SJSA1 (cell line): ENCODE data around the gene PHLDA1. TPM values are rescaled to one million over a fixed set of nuclear protein-coding genes. Genes with fewer than 3 reads are reported as not detected.
"Not testable (repeated sequence)": the region's sequence is repeated elsewhere in the genome, so short reads cannot be mapped to it uniquely, and the experiment has no call there.

Source experiments
- DNase-seq, 2 experiments: peaks; one replicate each; pipeline ENCODE4 v3.0.0-alpha.2; 2015 to 2020; ENCODE audit warnings: low spot score in 2 of 2, low read depth in 1 of 2
- H3K27ac ChIP-seq: fragments of 250-450 bp; sonication (Bioruptor Pico); 2 replicates; pipeline ENCODE4 v1.5.1; 2020; ENCODE audit warnings: mild to moderate bottlenecking, moderate library complexity
- H3K27me3 ChIP-seq: fragments of 250-450 bp; sonication (Bioruptor Pico); replicated peaks from 2 replicates; pipeline ENCODE4 v1.5.1; 2020; ENCODE audit warnings: mild to moderate bottlenecking, moderate library complexity
- H3K36me3 ChIP-seq: fragments of 250-450 bp; sonication (Bioruptor Pico); 2 replicates; pipeline ENCODE4 v1.5.1; 2020; ENCODE audit warnings: mild to moderate bottlenecking
- H3K4me1 ChIP-seq: fragments of 250-450 bp; sonication (Bioruptor Pico); replicated peaks from 2 replicates; pipeline ENCODE4 v1.6.1; 2021; ENCODE audit warnings: mild to moderate bottlenecking
- H3K4me3 ChIP-seq: fragments of 250-450 bp; sonication (Bioruptor Pico); 2 replicates; pipeline ENCODE4 v1.5.1; 2020; ENCODE audit warnings: mild to moderate bottlenecking
- H3K9me3 ChIP-seq: fragments of 250-450 bp; sonication (Bioruptor Pico); replicated peaks from 2 replicates; pipeline ENCODE4 v1.5.1; 2020; ENCODE audit warnings: mild to moderate bottlenecking
- total RNA-seq: library from RNA; depleted of rRNA; stranded (reverse); fragments of >200 nt; shearing (Covaris generic); gene quantifications from 2 replicates; pipeline ENCODE4 v1.2.3, GENCODE V29; 2014

PHLDA1 gene
- total RNA-seq, 1 experiment from 2014 or later: 23.6 TPM

- H3K27ac ChIP-seq: no peak overlapping the region
- no peak overlapping the region for H3K4me3 ChIP-seq
- DNase-seq: no peak
- H3K36me3 ChIP-seq: no peaks in the 10 kb centered on the region
- H3K9me3 ChIP-seq: no peaks in the 10 kb centered on the region
- peaks cover 27% of the 10 kb centered on the region for H3K4me1 ChIP-seq
- no peaks in the 10 kb centered on the region for H3K27me3 ChIP-seq
These were observed 34.6 kb downstream of the PHLDA1 start for GRCh38 chr12:75996861-75997447.

GRCh38 chr12:75995691-75996090 is 35.9 kb downstream of the PHLDA1 start:
- DNase-seq: no peak
- no peaks in the 10 kb centered on the region for H3K27me3 ChIP-seq
- H3K36me3 ChIP-seq: no peaks in the 10 kb centered on the region
- no peaks in the 10 kb centered on the region for H3K9me3 ChIP-seq
- H3K27ac ChIP-seq: no peak overlapping the region
- H3K4me3 ChIP-seq: no peak overlapping the region
- H3K4me1 ChIP-seq: peaks cover 27% of the 10 kb centered on the region

GRCh38 chr12:75994069-75994740 is 37.4 kb downstream of the PHLDA1 start:
- no peak overlapping the region for H3K27ac ChIP-seq
- H3K4me3 ChIP-seq: no peak overlapping the region
- H3K9me3 ChIP-seq: no peaks in the 10 kb centered on the region
- no peak for DNase-seq
- H3K27me3 ChIP-seq: no peaks in the 10 kb centered on the region
- peaks cover 25% of the 10 kb centered on the region for H3K4me1 ChIP-seq
- no peaks in the 10 kb centered on the region for H3K36me3 ChIP-seq

GRCh38 chr12:75991753-75992152 is 39.8 kb downstream of the PHLDA1 start:
- Histone ChIP-seq H3K9me3 (no peaks in the 10 kb centered on the region), H3K4me3 (no peak overlapping the region), H3K36me3 (no peaks in the 10 kb centered on the region), H3K4me1 (peaks cover 3% of the 10 kb centered on the region), H3K27me3 (no peaks in the 10 kb centered on the region), H3K27ac (no peak overlapping the region)
- DNase-seq: no peak

- Histone ChIP-seq H3K36me3 (no peaks in the 10 kb centered on the region), H3K4me1 (peaks cover 15% of the 10 kb centered on the region), H3K4me3 (no peak overlapping the region), H3K9me3 (no peaks in the 10 kb centered on the region), H3K27ac (no peak overlapping the region), H3K27me3 (no peaks in the 10 kb centered on the region)
- no peak for DNase-seq
These were observed 41.2 kb downstream of the PHLDA1 start for GRCh38 chr12:75990189-75990912.

GRCh38 chr12:75987709-75988108 is 43.9 kb downstream of the PHLDA1 start:
- peaks cover 27% of the 10 kb centered on the region for H3K4me1 ChIP-seq
- not testable (repeated sequence) for DNase-seq, H3K27me3 ChIP-seq, H3K36me3 ChIP-seq, H3K27ac ChIP-seq, H3K4me3 ChIP-seq, H3K9me3 ChIP-seq

GRCh38 chr12:75986001-75986746 is 45.4 kb downstream of the PHLDA1 start:
- Histone ChIP-seq H3K36me3 (no peaks in the 10 kb centered on the region), H3K4me1 (peaks cover 28% of the 10 kb centered on the region), H3K27me3 (no peaks in the 10 kb centered on the region), H3K27ac (peak overlapping the region; percentile 25), H3K4me3 (no peak overlapping the region), H3K9me3 (no peaks in the 10 kb centered on the region)
- DNase-seq: peak in 1 of 2 experiments; percentile 27

- no peaks in the 10 kb centered on the region for H3K9me3 ChIP-seq
- H3K27ac ChIP-seq: no peak overlapping the region
- peaks cover 28% of the 10 kb centered on the region for H3K4me1 ChIP-seq
- no peak overlapping the region for H3K4me3 ChIP-seq
- DNase-seq: no peak
- no peaks in the 10 kb centered on the region for H3K27me3 ChIP-seq
- H3K36me3 ChIP-seq: no peaks in the 10 kb centered on the region
These were observed 46.0 kb downstream of the PHLDA1 start for GRCh38 chr12:75985566-75985965.

- H3K36me3 ChIP-seq: no peaks in the 10 kb centered on the region
- no peak overlapping the region for H3K27ac ChIP-seq
- H3K4me3 ChIP-seq: no peak overlapping the region
- H3K4me1 ChIP-seq: peaks cover 35% of the 10 kb centered on the region
- no peaks in the 10 kb centered on the region for H3K27me3 ChIP-seq
- no peak for DNase-seq
- H3K9me3 ChIP-seq: no peaks in the 10 kb centered on the region
These were observed 46.9 kb downstream of the PHLDA1 start for GRCh38 chr12:75984577-75985182.

- not testable (repeated sequence) for H3K9me3 ChIP-seq, H3K36me3 ChIP-seq, DNase-seq, H3K4me3 ChIP-seq, H3K27ac ChIP-seq, H3K27me3 ChIP-seq
- H3K4me1 ChIP-seq: peaks cover 43% of the 10 kb centered on the region
These were observed 47.7 kb downstream of the PHLDA1 start for GRCh38 chr12:75983851-75984250.

- no peaks in the 10 kb centered on the region for H3K27me3 ChIP-seq
- DNase-seq: peak in 1 of 2 experiments; percentile 37
- peak overlapping the region; percentile 60 for H3K27ac ChIP-seq
- no peaks in the 10 kb centered on the region for H3K9me3 ChIP-seq
- peak overlapping the region; percentile 18 for H3K4me3 ChIP-seq
- no peaks in the 10 kb centered on the region for H3K36me3 ChIP-seq
- peaks cover 50% of the 10 kb centered on the region for H3K4me1 ChIP-seq
These were observed 48.5 kb downstream of the PHLDA1 start for GRCh38 chr12:75982979-75983660.

- DNase-seq: no peak
- Histone ChIP-seq H3K27ac (no peak overlapping the region), H3K36me3 (no peaks in the 10 kb centered on the region), H3K4me3 (no peak overlapping the region), H3K9me3 (no peaks in the 10 kb centered on the region), H3K4me1 (peaks cover 58% of the 10 kb centered on the region), H3K27me3 (no peaks in the 10 kb centered on the region)
These were observed 49.4 kb downstream of the PHLDA1 start for GRCh38 chr12:75982169-75982564.
